ENCODE data around the gene MACROH2A2.

- TF ChIP-seq CTCF (IDR thresholded peaks at IDR 0.05; ENCODE audit: insufficient read depth, low read depth, low read length): no peak
- TF ChIP-seq EZH2 (IDR thresholded peaks at IDR 0.05; ENCODE audit: insufficient read depth, low read length): no peak
Measured at GRCh38 chr10:70053218-70053840, 683 bp downstream of the MACROH2A2 start.

Data from astrocyte (in vitro differentiated cells and primary cell).